Measurements from ENCODE around the gene SPP2.

DNA sequence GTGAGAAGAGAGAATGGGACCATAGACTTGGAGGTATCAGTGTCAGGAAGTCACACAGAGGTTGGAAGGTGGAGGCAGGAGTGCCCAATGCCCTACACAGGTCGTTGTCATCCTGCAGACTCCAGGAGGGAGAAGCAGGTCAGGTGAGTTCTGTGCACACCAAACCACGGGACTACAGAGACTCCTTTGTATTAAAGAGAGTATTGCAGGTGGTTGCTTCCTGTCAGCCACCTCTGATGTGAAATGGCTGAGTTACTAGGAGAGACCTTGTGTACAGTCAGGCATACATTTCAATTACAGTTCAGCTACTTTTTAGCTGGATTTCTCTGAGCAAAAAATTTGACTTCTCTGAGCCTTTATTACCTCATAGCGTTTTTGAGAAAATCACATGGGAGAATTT, 51.6 kb downstream of the SPP2 start:
- TF ChIP-seq, protein P1, sequence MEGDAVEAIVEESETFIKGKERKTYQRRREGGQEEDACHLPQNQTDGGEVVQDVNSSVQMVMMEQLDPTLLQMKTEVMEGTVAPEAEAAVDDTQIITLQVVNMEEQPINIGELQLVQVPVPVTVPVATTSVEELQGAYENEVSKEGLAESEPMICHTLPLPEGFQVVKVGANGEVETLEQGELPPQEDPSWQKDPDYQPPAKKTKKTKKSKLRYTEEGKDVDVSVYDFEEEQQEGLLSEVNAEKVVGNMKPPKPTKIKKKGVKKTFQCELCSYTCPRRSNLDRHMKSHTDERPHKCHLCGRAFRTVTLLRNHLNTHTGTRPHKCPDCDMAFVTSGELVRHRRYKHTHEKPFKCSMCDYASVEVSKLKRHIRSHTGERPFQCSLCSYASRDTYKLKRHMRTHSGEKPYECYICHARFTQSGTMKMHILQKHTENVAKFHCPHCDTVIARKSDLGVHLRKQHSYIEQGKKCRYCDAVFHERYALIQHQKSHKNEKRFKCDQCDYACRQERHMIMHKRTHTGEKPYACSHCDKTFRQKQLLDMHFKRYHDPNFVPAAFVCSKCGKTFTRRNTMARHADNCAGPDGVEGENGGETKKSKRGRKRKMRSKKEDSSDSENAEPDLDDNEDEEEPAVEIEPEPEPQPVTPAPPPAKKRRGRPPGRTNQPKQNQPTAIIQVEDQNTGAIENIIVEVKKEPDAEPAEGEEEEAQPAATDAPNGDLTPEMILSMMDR (conservative IDR thresholded peaks at IDR 0.05), result peak; percentile 27
- TF ChIP-seq ZFX (IDR thresholded peaks at IDR 0.05), result no peak
